Lower leg skin (tissue), 3 donors: ENCODE data around the gene AMER2.

Experiments
- POLR2A ChIP-seq, 2 donors: fragments of 450-650 bp; IDR thresholded peaks; one replicate each; pipeline ENCODE4 v1.6.1; 2016 to 2017; ENCODE audit warnings: antibody characterized with exemption in 2 of 2, mild to moderate bottlenecking in 1 of 2, moderate library complexity in 1 of 2
- TF ChIP-seq, protein P1 (sequence below), 3 donors: fragments of 450-650 bp; IDR thresholded peaks; one replicate each; pipeline ENCODE4 v1.5.1; 2016; ENCODE audit warnings: antibody characterized with exemption in 3 of 3, mild to moderate bottlenecking in 3 of 3, moderate library complexity in 2 of 3

DNA sequence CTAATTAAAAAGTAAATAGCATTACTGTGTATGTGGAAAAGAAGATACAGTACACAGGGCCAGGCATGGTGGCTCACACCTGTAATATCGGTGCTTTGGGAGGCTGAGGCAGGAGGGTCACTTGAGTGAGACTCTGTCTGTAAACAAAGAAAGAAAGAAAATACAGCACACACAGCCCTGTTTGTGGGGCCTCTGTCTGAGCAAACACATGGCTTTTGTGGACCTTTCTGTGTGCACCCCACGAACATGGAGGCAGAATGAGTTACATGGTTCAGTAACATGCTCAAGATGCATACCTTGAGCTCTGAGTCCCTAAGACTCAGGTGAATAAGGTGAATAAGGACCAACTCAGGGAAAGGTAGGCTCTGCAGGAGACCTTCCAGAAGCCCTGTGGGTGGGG lies 20.0 kb upstream of the AMER2 start:
- TF ChIP-seq, protein P1, sequence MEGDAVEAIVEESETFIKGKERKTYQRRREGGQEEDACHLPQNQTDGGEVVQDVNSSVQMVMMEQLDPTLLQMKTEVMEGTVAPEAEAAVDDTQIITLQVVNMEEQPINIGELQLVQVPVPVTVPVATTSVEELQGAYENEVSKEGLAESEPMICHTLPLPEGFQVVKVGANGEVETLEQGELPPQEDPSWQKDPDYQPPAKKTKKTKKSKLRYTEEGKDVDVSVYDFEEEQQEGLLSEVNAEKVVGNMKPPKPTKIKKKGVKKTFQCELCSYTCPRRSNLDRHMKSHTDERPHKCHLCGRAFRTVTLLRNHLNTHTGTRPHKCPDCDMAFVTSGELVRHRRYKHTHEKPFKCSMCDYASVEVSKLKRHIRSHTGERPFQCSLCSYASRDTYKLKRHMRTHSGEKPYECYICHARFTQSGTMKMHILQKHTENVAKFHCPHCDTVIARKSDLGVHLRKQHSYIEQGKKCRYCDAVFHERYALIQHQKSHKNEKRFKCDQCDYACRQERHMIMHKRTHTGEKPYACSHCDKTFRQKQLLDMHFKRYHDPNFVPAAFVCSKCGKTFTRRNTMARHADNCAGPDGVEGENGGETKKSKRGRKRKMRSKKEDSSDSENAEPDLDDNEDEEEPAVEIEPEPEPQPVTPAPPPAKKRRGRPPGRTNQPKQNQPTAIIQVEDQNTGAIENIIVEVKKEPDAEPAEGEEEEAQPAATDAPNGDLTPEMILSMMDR (IDR thresholded peaks at IDR 0.05), result no peak
- no peak for TF ChIP-seq POLR2A (IDR thresholded peaks at IDR 0.05)
